DOHH2 (cell line): ENCODE measurements around the gene DLEC1.

ENCODE experiments used
- EZH2phosphoT487 ChIP-seq: fragments of 200-600 bp; sonication (generic); IDR thresholded peaks from 2 replicates; pipeline ENCODE4 v1.6.1; 2017; ENCODE audit warnings: borderline replicate concordance, mild to moderate bottlenecking, antibody characterized with exemption, low read length, moderate library complexity, mixed read lengths
- TF ChIP-seq, protein P1 (sequence below): fragments of 200-600 bp; sonication (generic); IDR thresholded peaks from one replicate; pipeline ENCODE4 v1.5.1; 2014; ENCODE audit warnings: antibody characterized with exemption, mild to moderate bottlenecking, low read depth, low read length; ENCODE audit not compliant: poor library complexity, severe bottlenecking

DNA sequence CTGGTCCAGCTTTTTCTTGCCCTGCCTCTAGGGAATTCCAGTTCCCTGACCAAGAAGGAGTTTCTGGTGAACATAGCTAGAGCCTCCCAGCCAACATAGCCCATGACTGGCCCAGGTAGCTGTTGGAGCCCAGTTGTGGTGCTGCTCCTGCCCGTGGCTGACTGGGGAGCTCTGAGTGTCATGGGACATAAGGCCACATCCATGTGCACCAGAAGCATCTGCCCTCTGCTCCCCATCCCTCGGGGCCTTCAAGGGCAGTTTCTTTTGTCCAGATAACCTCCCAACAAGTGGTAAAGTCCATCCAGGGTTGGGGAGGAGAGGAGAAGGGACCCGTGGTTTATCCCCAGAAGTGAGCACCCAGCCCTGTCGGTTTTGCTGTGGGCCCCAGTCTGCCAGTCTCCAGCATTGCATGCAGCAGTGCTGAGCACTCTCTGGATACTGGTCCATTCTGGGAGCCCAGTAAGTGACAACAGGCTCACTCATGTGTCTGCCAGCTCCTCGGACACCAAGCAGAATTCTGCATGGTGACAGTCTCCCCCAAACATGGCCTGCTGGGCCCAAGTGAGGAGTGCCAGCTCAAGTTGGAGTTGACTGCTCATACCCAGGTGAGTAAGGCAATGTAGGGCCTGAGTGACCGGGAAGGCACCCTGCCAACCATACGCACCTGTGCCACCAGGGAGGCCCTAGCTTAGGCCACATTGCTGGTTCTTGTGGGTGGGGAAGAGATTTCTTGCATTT lies 69.1 kb downstream of the DLEC1 start:
- TF ChIP-seq, protein P1, sequence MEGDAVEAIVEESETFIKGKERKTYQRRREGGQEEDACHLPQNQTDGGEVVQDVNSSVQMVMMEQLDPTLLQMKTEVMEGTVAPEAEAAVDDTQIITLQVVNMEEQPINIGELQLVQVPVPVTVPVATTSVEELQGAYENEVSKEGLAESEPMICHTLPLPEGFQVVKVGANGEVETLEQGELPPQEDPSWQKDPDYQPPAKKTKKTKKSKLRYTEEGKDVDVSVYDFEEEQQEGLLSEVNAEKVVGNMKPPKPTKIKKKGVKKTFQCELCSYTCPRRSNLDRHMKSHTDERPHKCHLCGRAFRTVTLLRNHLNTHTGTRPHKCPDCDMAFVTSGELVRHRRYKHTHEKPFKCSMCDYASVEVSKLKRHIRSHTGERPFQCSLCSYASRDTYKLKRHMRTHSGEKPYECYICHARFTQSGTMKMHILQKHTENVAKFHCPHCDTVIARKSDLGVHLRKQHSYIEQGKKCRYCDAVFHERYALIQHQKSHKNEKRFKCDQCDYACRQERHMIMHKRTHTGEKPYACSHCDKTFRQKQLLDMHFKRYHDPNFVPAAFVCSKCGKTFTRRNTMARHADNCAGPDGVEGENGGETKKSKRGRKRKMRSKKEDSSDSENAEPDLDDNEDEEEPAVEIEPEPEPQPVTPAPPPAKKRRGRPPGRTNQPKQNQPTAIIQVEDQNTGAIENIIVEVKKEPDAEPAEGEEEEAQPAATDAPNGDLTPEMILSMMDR = no peak
- TF ChIP-seq EZH2phosphoT487 = no peak
